Bronchial epithelial cell (primary cell): ENCODE results near the gene MTERF1. TPM values are rescaled to one million over a fixed set of nuclear protein-coding genes. Genes with fewer than 3 reads are reported as not detected.
"Not testable (repeated sequence)": the region's sequence is repeated elsewhere in the genome, so short reads cannot be mapped to it uniquely, and the experiment has no call there.

Experiments
- DNase-seq: peaks from one replicate; pipeline ENCODE4 v3.0.0-alpha.2; 2010; ENCODE audit warnings: low read depth
- FAIRE-seq: peaks from 2 replicates; lab custom pipeline; 2011; peaks lifted over from hg19 to GRCh38; lab: Jason Lieb, UNC
- H3K27me3 ChIP-seq: 2 replicates; pipeline ENCODE4 v1.5.1; 2011; ENCODE audit warnings: low read length; ENCODE audit not compliant: control insufficient read depth, insufficient read depth
- H3K36me3 ChIP-seq: 2 replicates; pipeline ENCODE4 v1.5.1; 2011; ENCODE audit warnings: low read length; ENCODE audit not compliant: control insufficient read depth, insufficient read depth
- H3K4me3 ChIP-seq: 2 replicates; pipeline ENCODE4 v1.5.1; 2011; ENCODE audit warnings: mild to moderate bottlenecking, low read depth, low read length, control low read depth
- total RNA-seq: library from RNA; depleted of rRNA; stranded (reverse); fragments of >200 nt; gene quantifications from 2 replicates; pipeline ENCODE4 v1.2.1, GENCODE V29; 2014
- TF ChIP-seq, protein P1 (sequence below): IDR thresholded peaks from 2 replicates; pipeline ENCODE4 v1.5.1; 2011; ENCODE audit warnings: mild to moderate bottlenecking, moderate library complexity, low read length, control low read depth, inconsistent platforms; ENCODE audit not compliant: insufficient read depth, severe bottlenecking

The MTERF1 gene
- total RNA-seq, 1 donor from 2014 or later, result 10.3 TPM

DNA sequence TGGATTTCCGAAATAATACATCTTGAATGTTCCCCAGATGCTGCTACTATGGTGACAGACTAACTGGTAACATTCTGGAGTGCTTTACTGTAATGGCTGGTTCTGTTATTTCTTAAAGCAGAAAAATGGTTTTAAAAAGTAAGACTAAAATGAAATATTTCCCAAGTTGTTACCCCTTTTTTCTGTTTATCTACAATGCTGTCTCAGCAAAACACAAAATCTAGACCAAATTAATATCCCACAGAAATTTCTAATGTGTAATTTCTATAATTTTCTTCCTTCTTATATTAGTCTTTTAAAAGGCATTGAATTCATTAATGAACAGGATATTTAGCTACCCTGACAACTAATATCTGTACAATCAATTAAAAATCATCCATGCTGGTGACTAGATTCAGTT is 19.1 kb upstream of the MTERF1 start:
- H3K4me3 ChIP-seq, result no peak overlapping the region
- H3K36me3 ChIP-seq, result no peaks in the 10 kb centered on the region
- no peak for FAIRE-seq
- DNase-seq, result no peak
- TF ChIP-seq, protein P1, sequence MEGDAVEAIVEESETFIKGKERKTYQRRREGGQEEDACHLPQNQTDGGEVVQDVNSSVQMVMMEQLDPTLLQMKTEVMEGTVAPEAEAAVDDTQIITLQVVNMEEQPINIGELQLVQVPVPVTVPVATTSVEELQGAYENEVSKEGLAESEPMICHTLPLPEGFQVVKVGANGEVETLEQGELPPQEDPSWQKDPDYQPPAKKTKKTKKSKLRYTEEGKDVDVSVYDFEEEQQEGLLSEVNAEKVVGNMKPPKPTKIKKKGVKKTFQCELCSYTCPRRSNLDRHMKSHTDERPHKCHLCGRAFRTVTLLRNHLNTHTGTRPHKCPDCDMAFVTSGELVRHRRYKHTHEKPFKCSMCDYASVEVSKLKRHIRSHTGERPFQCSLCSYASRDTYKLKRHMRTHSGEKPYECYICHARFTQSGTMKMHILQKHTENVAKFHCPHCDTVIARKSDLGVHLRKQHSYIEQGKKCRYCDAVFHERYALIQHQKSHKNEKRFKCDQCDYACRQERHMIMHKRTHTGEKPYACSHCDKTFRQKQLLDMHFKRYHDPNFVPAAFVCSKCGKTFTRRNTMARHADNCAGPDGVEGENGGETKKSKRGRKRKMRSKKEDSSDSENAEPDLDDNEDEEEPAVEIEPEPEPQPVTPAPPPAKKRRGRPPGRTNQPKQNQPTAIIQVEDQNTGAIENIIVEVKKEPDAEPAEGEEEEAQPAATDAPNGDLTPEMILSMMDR, result no peak
- no peaks in the 10 kb centered on the region for H3K27me3 ChIP-seq

DNA sequence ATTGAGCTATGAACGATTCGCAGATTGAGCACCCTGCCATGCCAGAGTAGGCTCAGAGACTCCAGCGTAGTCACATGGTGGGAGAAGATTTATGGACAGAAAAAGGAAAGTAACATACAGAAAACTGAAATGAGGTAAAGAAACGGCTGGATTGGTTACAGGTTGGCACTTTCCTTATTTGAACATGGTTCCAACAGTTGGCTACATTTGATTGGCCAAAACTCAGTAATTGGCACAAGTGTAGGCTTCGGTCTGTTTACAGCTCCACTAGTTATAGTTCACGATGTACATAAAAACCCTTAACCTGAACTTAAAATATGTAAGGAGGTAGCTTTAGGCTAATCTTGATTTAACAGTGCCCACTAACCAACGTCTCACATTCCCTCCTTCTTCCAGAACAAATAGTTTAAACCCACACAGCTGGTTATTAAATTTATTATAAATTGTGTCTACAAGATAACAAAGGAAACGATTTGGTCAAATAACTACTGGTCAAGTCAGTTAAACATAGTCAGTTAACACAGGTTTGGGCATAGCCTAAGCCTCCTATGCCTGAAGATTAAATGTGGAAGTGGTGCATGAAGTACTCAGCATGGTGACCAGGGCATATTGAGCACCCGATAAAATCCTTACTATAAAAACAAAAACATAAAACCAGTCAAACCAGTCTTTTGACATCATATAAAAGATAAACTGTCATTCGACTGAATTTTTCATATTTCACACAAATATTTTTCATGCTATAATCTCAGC is 17.9 kb upstream of the MTERF1 start:
- FAIRE-seq, result no peak
- no peaks in the 10 kb centered on the region for H3K27me3 ChIP-seq

DNA sequence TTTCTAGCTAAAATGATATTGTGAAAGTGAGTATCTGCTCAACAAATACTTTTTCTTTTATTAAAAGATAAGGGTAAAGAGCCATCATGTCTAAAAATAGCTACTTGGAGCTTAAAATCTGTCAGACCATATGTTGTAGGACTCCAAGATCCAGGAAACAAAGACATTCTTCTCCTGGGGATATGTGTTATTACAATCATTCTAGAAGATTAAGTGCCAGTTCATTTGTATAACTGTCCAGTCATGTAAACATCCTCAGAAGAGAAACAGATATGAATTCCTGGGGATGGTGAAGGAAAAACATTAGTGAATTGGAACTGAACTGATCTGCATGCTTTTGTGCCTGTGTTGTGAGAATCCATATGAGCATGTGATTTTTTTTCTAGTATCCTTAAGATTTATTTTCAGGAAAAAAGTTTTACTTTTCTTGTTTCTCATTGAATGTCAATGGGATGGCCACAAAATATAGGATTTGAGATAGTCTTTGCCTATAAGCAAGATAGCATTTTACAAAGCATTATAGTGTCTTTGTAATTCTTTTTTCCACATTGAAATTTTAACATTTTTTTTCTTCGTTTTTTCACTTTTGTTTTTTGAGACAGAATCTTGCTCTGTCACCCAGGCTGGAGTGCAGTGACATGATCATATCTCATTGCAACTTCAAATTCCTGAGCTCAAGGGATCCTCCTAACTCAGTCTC is 14.4 kb upstream of the MTERF1 start:
- TF ChIP-seq, protein P1, result no peak
- FAIRE-seq, result no peak

More for the DNA sequence above, 17.9 kb upstream of the MTERF1 start:
- Histone ChIP-seq H3K36me3 (no peaks in the 10 kb centered on the region), H3K4me3 (no peak overlapping the region)
- TF ChIP-seq, protein P1, result no peak
- DNase-seq, result no peak

DNA sequence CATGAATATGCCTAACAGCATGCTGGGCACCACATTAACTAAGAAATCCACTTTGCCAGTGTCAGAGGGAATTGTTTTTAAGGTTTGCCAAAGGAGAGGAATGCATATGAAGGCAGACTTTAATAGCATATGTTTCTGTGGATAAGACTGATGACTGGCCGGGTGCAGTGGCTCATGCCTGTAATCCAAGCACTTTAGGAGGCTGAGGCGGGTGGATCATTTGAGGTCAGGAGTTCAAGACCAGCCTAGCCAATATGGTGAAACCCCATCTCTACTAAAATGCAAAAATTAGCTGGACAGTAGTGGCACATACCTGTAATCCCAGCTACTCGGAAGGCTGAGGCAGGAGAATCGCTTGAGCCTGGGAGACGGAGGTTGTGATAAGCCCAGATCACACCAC is 13.2 kb upstream of the MTERF1 start:
- not testable (repeated sequence) for H3K36me3 ChIP-seq, H3K27me3 ChIP-seq, FAIRE-seq, H3K4me3 ChIP-seq, DNase-seq

More for the DNA sequence above, 14.4 kb upstream of the MTERF1 start:
- Histone ChIP-seq H3K36me3 (no peaks in the 10 kb centered on the region), H3K27me3 (no peaks in the 10 kb centered on the region), H3K4me3 (no peak overlapping the region)
- no peak for DNase-seq

DNA sequence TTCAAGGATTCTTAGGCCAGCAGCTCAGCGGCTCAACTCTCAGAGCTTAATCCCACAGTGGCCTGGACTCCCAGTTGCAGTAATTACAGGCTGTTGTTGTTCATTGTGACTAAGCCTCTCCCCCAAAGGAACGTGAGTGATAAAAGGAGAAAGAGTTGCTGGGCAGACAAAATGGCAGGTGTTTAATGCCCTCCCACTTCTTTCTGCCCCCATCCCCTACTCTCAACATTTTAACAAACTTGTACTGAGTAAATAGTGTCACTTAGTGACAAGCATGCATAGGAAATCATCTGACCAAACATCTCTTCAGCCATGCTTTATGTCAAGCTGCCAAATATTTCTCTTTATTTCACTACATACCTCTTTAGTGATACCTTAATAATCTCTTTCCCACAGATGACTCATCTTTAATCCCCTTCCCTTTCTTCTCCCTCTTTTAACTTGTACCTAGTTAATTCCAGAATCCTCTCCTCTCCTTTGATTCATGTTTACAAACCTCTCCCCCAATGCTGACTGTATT is 12.4 kb upstream of the MTERF1 start:
- TF ChIP-seq, protein P1, result no peak
- Histone ChIP-seq H3K27me3 (no peaks in the 10 kb centered on the region), H3K36me3 (no peaks in the 10 kb centered on the region), H3K4me3 (no peak overlapping the region)
- FAIRE-seq (peak; percentile 77), DNase-seq (peak; percentile 62)

DNA sequence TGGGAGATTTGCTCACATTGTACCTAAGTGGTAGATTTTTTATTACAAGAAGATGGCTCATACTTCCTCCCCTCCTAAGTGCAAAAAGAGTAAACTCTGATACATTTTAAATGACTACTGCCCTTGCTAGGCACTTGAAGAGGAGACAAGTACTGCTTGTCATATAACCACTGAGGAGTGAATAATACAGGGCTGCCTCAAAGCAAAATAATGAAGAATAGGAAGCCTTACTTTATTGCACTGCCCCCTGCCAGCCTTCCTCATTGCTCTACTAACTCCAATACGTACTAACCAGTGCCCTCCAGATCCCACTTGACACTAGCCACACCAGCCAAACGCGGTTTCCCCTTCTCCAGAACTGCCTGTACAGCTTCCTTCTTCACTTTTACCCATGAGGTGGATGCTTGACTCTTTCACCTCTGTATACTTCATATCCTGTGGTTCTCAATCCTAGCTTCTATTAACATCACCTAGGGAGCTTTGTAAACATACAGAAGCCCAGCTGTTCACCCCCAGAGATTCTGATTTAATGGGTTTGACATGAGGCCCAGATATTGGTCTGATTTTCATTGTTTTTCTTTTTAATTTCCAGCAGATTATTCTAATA is 11.7 kb upstream of the MTERF1 start:
- no peaks in the 10 kb centered on the region for H3K27me3 ChIP-seq
- DNase-seq, result no peak
- TF ChIP-seq, protein P1, result no peak
- H3K36me3 ChIP-seq, result no peaks in the 10 kb centered on the region
- FAIRE-seq, result no peak
- no peak overlapping the region for H3K4me3 ChIP-seq

DNA sequence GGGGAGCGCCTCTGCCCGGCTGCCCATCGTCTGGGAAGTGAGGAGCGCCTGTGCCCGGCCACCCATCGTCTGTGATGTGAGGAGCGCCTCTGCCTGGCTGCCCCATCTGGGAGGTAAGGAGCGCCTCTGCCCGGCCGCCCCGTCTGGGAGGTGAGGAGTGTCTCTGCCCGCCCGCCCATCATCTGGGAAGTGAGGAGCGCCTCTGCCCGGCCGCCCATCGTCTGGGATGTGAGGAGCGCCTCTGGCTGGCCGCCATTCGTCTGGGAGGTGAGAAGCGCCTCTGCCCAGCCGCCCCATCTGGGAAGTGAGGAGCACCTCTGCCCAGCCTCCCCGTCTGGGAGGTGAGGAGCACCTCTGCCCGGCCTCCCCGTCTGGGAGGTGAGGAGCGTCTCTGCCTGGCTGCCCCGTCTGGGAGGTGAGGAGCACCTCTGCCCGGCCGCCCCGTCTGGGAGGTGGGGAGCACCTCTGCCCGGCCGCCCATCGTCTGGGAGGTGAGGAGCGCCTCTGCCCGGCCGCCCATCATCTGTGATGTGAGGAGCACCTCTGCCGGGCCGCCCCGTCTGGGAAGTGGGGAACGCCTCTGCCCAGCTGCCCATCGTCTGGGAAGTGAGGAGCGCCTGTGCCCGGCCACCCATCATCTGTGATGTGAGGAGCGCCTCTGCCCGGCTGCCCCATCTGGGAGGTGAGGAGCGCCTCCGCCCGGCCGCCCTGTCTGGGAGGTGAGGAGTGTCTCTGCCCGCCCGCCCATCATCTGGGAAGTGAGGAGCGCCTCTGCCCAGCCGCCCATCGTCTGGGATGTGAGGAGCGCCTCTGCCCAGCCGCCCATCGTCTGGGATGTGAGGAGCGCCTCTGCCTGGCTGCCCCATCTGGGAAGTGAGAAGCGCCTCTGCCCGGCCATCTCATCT is 8.0 kb upstream of the MTERF1 start:
- not testable (repeated sequence) for DNase-seq, FAIRE-seq, H3K36me3 ChIP-seq, H3K4me3 ChIP-seq, H3K27me3 ChIP-seq
